SK-N-SH (cell line): ENCODE measurements around the gene ARF1.

Source experiments
- EP300 ChIP-seq, 2 experiments: IDR thresholded peaks; 2 replicates each; pipeline versions ENCODE4 v1.4.0 to v1.6.1; 2012; ENCODE audit warnings: borderline replicate concordance in 1 of 2, low read depth in 1 of 2, low read length in 1 of 2
- MAX ChIP-seq: IDR thresholded peaks from 2 replicates; pipeline ENCODE4 v1.4.0; 2012; ENCODE audit warnings: low read depth
- MEF2A ChIP-seq: IDR thresholded peaks from 2 replicates; pipeline ENCODE4 v1.4.0; 2012; ENCODE audit warnings: low read depth, borderline replicate concordance
- RAD21 ChIP-seq: IDR thresholded peaks from 2 replicates; pipeline ENCODE4 v1.6.1; 2012; ENCODE audit warnings: mild to moderate bottlenecking, low read length
- TF ChIP-seq, protein P1 (sequence below): fragments of 200-600 bp; sonication (generic); IDR thresholded peaks from 2 replicates; pipeline ENCODE4 v1.6.1; 2017; ENCODE audit warnings: antibody characterized with exemption, mild to moderate bottlenecking, moderate library complexity

- TF ChIP-seq MEF2A (no peak), RAD21 (no peak), MAX (no peak), EP300 (IDR thresholded peaks at IDR 0.05; ENCODE audit: borderline replicate concordance in 1 of 2, low read depth in 1 of 2, low read length in 1 of 2) (no peak)
- TF ChIP-seq, protein P1, sequence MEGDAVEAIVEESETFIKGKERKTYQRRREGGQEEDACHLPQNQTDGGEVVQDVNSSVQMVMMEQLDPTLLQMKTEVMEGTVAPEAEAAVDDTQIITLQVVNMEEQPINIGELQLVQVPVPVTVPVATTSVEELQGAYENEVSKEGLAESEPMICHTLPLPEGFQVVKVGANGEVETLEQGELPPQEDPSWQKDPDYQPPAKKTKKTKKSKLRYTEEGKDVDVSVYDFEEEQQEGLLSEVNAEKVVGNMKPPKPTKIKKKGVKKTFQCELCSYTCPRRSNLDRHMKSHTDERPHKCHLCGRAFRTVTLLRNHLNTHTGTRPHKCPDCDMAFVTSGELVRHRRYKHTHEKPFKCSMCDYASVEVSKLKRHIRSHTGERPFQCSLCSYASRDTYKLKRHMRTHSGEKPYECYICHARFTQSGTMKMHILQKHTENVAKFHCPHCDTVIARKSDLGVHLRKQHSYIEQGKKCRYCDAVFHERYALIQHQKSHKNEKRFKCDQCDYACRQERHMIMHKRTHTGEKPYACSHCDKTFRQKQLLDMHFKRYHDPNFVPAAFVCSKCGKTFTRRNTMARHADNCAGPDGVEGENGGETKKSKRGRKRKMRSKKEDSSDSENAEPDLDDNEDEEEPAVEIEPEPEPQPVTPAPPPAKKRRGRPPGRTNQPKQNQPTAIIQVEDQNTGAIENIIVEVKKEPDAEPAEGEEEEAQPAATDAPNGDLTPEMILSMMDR, result no peak
These were observed 22.7 kb upstream of the ARF1 start for GRCh38 chr1:228059634-228060457.
